GM12878 (cell line): Measurements from ENCODE around the gene SLC15A1. TPM values are rescaled to one million over a fixed set of nuclear protein-coding genes. Genes with fewer than 3 reads are reported as not detected.

Experiments used
- ATAC-seq: fragments of 200-7000 bp; cut with Tn5 transposase; 3 replicates; pipeline ENCODE4 v1.9.1; 2020; ENCODE audit warnings: mild to moderate bottlenecking, moderate library complexity
- BruUV-seq: library from RNA; stranded (reverse); fragments of 400-500 nt; replicated peaks from 2 replicates; lab custom pipeline; 2021; lab: Mats Ljungman, UMichigan
- CTCF ChIA-PET: fragments of 300-600 bp; sonication (Branson Sonifier 250); formaldehyde crosslinking; extraction: SDS; loops from one replicate; lab custom pipeline; 2021; ENCODE audit warnings: inconsistent platforms; lab: Yijun Ruan, JAX
- POLR2A ChIA-PET: fragments of 350-600 bp; formaldehyde crosslinking; extraction: SDS; loops from one replicate; lab custom pipeline; 2021; ENCODE audit warnings: inconsistent platforms; lab: Charles Lee
- RAD21 ChIA-PET: fragments of 300-600 bp; sonication (Branson Sonifier 250); formaldehyde crosslinking; loops from one replicate; lab custom pipeline; 2023; ENCODE audit warnings: antibody characterized with exemption; ENCODE audit not compliant: unreplicated experiment; lab: Charles Lee
- SMC1A ChIA-PET: fragments of 300-600 bp; sonication (Branson Sonifier 250); formaldehyde crosslinking; loops from one replicate; lab custom pipeline; 2023; ENCODE audit not compliant: unreplicated experiment, uncharacterized antibody; lab: Charles Lee
- DNase-seq: peaks from one replicate; pipeline ENCODE4 v3.0.0-alpha.2; 2011; ENCODE audit warnings: low read depth, low spot score
- FAIRE-seq: peaks from 3 replicates; lab custom pipeline; 2011; peaks lifted over from hg19 to GRCh38; lab: Jason Lieb, UNC
- H2AFZ ChIP-seq: 2 replicates; pipeline ENCODE4 v1.6.0; 2011; ENCODE audit warnings: low read depth, low read length, control low read depth; ENCODE audit not compliant: control insufficient read depth
- H3K27ac ChIP-seq: 2 replicates; pipeline ENCODE4 v1.5.1; 2011; ENCODE audit warnings: control low read depth; ENCODE audit not compliant: control insufficient read depth, insufficient read depth
- H3K27me3 ChIP-seq, 2 experiments: replicated peaks in 1 of 2; 2 replicates each; pipeline versions ENCODE4 v1.6.0 to v1.6.1; 2011; ENCODE audit warnings: low read length in 1 of 2; ENCODE audit not compliant: control insufficient read depth in 2 of 2, insufficient read depth in 2 of 2
- H3K36me3 ChIP-seq, 2 experiments: 2 replicates each; pipeline ENCODE4 v1.5.1; 2011; ENCODE audit warnings: low read length in 1 of 2; ENCODE audit not compliant: control insufficient read depth in 2 of 2, insufficient read depth in 2 of 2
- H3K4me1 ChIP-seq: 2 replicates; pipeline ENCODE4 v1.6.1; 2011; ENCODE audit warnings: mild to moderate bottlenecking, low read length, moderate library complexity, mixed read lengths; ENCODE audit not compliant: control insufficient read depth, insufficient read depth
- H3K4me2 ChIP-seq: 2 replicates; pipeline ENCODE4 v1.6.0; 2011; ENCODE audit warnings: control low read depth; ENCODE audit not compliant: control insufficient read depth, insufficient read depth
- H3K4me3 ChIP-seq: fragments of 200-600 bp; sonication (generic); 2 replicates; pipeline ENCODE4 v1.5.1; 2016
- H3K79me2 ChIP-seq: 2 replicates; pipeline ENCODE4 v1.6.0; 2011; ENCODE audit warnings: low read length; ENCODE audit not compliant: control insufficient read depth, insufficient read depth
- H3K9ac ChIP-seq: 2 replicates; pipeline ENCODE4 v1.8.0; 2011; ENCODE audit warnings: low read length, control low read depth, mixed read lengths; ENCODE audit not compliant: control insufficient read depth, insufficient read depth
- H3K9me3 ChIP-seq: replicated peaks from 3 replicates; pipeline ENCODE4 v1.5.1; 2011; ENCODE audit warnings: mild to moderate bottlenecking, low read length; ENCODE audit not compliant: control insufficient read depth, insufficient read depth
- H4K20me1 ChIP-seq: 2 replicates; pipeline ENCODE4 v1.6.0; 2011; ENCODE audit not compliant: control insufficient read depth, insufficient read depth
- BCLAF1 ChIP-seq: fragments of 450-650 bp; IDR thresholded peaks from 2 replicates; pipeline ENCODE4 v1.6.1; 2017; ENCODE audit warnings: antibody characterized with exemption, mild to moderate bottlenecking, moderate library complexity
- CHD1 ChIP-seq: IDR thresholded peaks from 2 replicates; pipeline ENCODE4 v1.6.1; 2012; ENCODE audit warnings: low read depth, low read length, improper control_type of control experiment
- KDM1A ChIP-seq: fragments of 200-600 bp; sonication (generic); IDR thresholded peaks from 2 replicates; pipeline ENCODE4 v1.6.1; 2016; ENCODE audit warnings: borderline replicate concordance
- NFYB ChIP-seq: IDR thresholded peaks from 2 replicates; pipeline ENCODE4 v1.6.1; 2011; ENCODE audit warnings: low read depth, mild to moderate bottlenecking, low read length, improper control_type of control experiment, moderate library complexity; ENCODE audit not compliant: insufficient read depth
- NR2C1 ChIP-seq: fragments of 450-650 bp; IDR thresholded peaks from 2 replicates; pipeline ENCODE4 v1.6.1; 2017; ENCODE audit warnings: antibody characterized with exemption, mild to moderate bottlenecking, moderate library complexity
- RAD21 ChIP-seq: IDR thresholded peaks from 2 replicates; pipeline ENCODE4 v1.6.1; 2011; ENCODE audit warnings: mild to moderate bottlenecking, low read depth, low read length, moderate library complexity; ENCODE audit not compliant: insufficient read depth
- RAD51 ChIP-seq: fragments of 450-650 bp; IDR thresholded peaks from 2 replicates; pipeline ENCODE4 v1.6.1; 2016; ENCODE audit warnings: moderate library complexity, mild to moderate bottlenecking, inconsistent platforms
- RELA ChIP-seq: fragments of 450-650 bp; IDR thresholded peaks from 2 replicates; pipeline ENCODE4 v1.8.0; 2014; ENCODE audit warnings: borderline replicate concordance; ENCODE audit not compliant: partially characterized antibody
- RFX5 ChIP-seq: IDR thresholded peaks from 2 replicates; pipeline ENCODE4 v1.6.1; 2011; ENCODE audit warnings: low read depth, low read length, improper control_type of control experiment
- SREBF1 ChIP-seq: IDR thresholded peaks from 2 replicates; pipeline ENCODE4 v1.6.1; 2012; ENCODE audit warnings: mild to moderate bottlenecking, low read length
- STAT3 ChIP-seq: IDR thresholded peaks from 2 replicates; pipeline ENCODE4 v1.6.1; 2011; ENCODE audit warnings: low read depth, low read length, improper control_type of control experiment
- ZNF24 ChIP-seq: fragments of 450-650 bp; IDR thresholded peaks from 2 replicates; pipeline ENCODE4 v1.6.1; 2017; ENCODE audit warnings: antibody characterized with exemption, mild to moderate bottlenecking
- WGBS: methylation state at CpG from one replicate; pipeline ENCODE4 v1.1.6; 2016; ENCODE audit warnings: low lambda C conversion rate; ENCODE audit not compliant: insufficient replicate concordance, insufficient coverage; ENCODE audit errors: missing lambda C conversion rate; 5-methylcytosine and 5-hydroxymethylcytosine counted together
- in situ Hi-C: fragments of 300-500 bp; cut with MboI; formaldehyde crosslinking; loops from 9 replicates; pipeline ENCODE4 v1.14.3; 2018; ENCODE audit warnings: mixed read lengths
- intact Hi-C: fragments of 100-400 bp; cut with micrococcal nuclease; formaldehyde crosslinking; loops from one replicate; pipeline ENCODE4 v1.14.2; 2022; ENCODE audit not compliant: unreplicated experiment
- polyA plus RNA-seq, 11 experiments: library from polyadenylated mRNA; depleted of rRNA in 4 of 11; unstranded in 6 of 11; stranded (reverse) in 5 of 11; fragments of >200 nt; fragmentation: Nextera tagmentation in 4 of 11; fragmentation: Illumina TruSeq in 1 of 11; extraction: Ambion mirVana in 4 of 11; extraction: Trizol in 1 of 11; gene quantifications; 1 replicate in 1 of 11; 2 replicates in 10 of 11; pipeline versions ENCODE4 v1.2.1 to v1.2.3, GENCODE V29; 2011 to 2016; ENCODE audit warnings: inconsistent platforms in 2 of 11, missing spikeins in 2 of 11, low read depth in 1 of 11
- total RNA-seq, 4 experiments: library from RNA; depleted of rRNA in 3 of 4; stranded (reverse); fragments of >200 nt in 3 of 4; fragmentation: Illumina TruSeq in 1 of 4; extraction: Trizol in 1 of 4; gene quantifications; 2 replicates each; pipeline versions ENCODE4 v1.2.1 to v1.2.3, GENCODE V29; 2013 to 2021
- TF ChIP-seq, protein P1 (sequence below): fragments of 450-650 bp; IDR thresholded peaks from 2 replicates; pipeline ENCODE4 v1.6.1; 2016; ENCODE audit warnings: mild to moderate bottlenecking

Gene SLC15A1
- total and polyA plus RNA-seq, 10 of the 15 experiments (the other 5 are each of a cell fraction or from before 2014, with no cell fraction given), result not detected

- Histone ChIP-seq H3K4me1 (no peaks in the 10 kb centered on the region), H3K9ac (no peak overlapping the region), H3K27ac (no peak overlapping the region)
- no peak for DNase-seq
- ATAC-seq, result no peak
- in situ Hi-C loops, result no loop called here
- WGBS, result 33% methylated on average over 4 of the region's 4 CpGs
- no TSS peak for BruUV-seq
- no peak for TF ChIP-seq RAD51
- TF ChIP-seq STAT3, result no peak
- no peak for TF ChIP-seq NR2C1
- TF ChIP-seq BCLAF1, result no peak
- TF ChIP-seq ZNF24, result no peak
- TF ChIP-seq SREBF1, result no peak
- no peak for TF ChIP-seq KDM1A
- TF ChIP-seq RELA, result no peak
- no peak for TF ChIP-seq CHD1
- no peak for TF ChIP-seq NFYB
- TF ChIP-seq RAD21, result no peak
- TF ChIP-seq, protein P1, sequence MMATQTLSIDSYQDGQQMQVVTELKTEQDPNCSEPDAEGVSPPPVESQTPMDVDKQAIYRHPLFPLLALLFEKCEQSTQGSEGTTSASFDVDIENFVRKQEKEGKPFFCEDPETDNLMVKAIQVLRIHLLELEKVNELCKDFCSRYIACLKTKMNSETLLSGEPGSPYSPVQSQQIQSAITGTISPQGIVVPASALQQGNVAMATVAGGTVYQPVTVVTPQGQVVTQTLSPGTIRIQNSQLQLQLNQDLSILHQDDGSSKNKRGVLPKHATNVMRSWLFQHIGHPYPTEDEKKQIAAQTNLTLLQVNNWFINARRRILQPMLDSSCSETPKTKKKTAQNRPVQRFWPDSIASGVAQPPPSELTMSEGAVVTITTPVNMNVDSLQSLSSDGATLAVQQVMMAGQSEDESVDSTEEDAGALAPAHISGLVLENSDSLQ, result no peak
- no peak for TF ChIP-seq RFX5
- TF ChIP-seq, all 136 proteins: peak for 0
- intact Hi-C loops, result no loop called here
- Histone ChIP-seq H3K4me3 (no peak overlapping the region), H3K9me3 (no peaks in the 10 kb centered on the region), H3K79me2 (no peaks in the 10 kb centered on the region), H2AFZ (no peak overlapping the region), H3K36me3 (no peaks in the 10 kb centered on the region), H3K4me2 (no peak overlapping the region), H4K20me1 (no peaks in the 10 kb centered on the region), H3K27me3 (no peaks in the 10 kb centered on the region; a peak in 1 of 4 replicates)
- no peak for FAIRE-seq
- ChIA-PET SMC1A (no interaction called here), RAD21 (no interaction called here), POLR2A (interaction anchor here (0.5 kb wide), 1 partner anchor 46 kb away, joined by 5 read pairs; no protein-coding TSS in a partner anchor), CTCF (no interaction called here)
Observed at GRCh38 chr13:98768522-98768921, 16.1 kb upstream of the SLC15A1 start.
